Kidney epithelial cell (primary cell): Measurements from ENCODE around the gene PPP4R4. TPM values are rescaled to one million over a fixed set of nuclear protein-coding genes. Genes with fewer than 3 reads are reported as not detected.

Source experiments
- DNase-seq: peaks from one replicate; pipeline ENCODE4 v3.0.0-alpha.2; 2010; ENCODE audit warnings: low read depth
- H3K27me3 ChIP-seq: 2 replicates; pipeline ENCODE4 v1.6.0; 2011; ENCODE audit warnings: low read length; ENCODE audit not compliant: control insufficient read depth, insufficient read depth
- H3K36me3 ChIP-seq: 2 replicates; pipeline ENCODE4 v1.5.1; 2011; ENCODE audit warnings: low read length; ENCODE audit not compliant: control insufficient read depth, insufficient read depth
- H3K4me3 ChIP-seq: 2 replicates; pipeline ENCODE4 v1.5.1; 2011; ENCODE audit warnings: low read depth, mild to moderate bottlenecking, control low read depth, low read length
- total RNA-seq: library from RNA; depleted of rRNA; stranded (reverse); fragments of >200 nt; gene quantifications from 2 replicates; pipeline ENCODE4 v1.2.3, GENCODE V29; 2015
- TF ChIP-seq, protein P1 (sequence below): IDR thresholded peaks from 2 replicates; pipeline ENCODE4 v1.5.1; 2011; ENCODE audit warnings: mild to moderate bottlenecking, moderate library complexity, low read length, control low read depth, inconsistent platforms; ENCODE audit not compliant: insufficient read depth, poor library complexity, severe bottlenecking

The PPP4R4 gene
- total RNA-seq, 1 donor from 2014 or later = 2.4 TPM

DNA sequence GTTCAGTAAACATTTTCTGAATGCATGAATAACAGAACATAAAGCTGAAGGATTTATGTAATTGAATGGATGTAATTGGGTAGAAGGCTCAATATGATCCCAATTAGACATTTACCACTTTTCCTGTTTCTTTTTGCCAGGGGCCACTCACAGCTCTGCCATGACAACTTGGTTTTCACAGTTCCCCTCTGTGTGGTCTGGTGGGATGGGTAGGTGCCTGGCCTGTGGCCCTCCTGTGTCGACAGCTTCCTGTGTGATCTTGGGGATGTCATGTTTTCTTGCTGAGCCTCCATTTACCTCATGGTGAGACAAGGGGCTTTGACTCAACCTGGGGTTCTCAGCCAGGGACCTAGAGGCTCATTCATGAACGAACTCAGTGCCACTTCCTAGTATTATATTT lies 131.5 kb downstream of the PPP4R4 start:
- H3K4me3 ChIP-seq = no peak overlapping the region
- no peaks in the 10 kb centered on the region for H3K36me3 ChIP-seq
- H3K27me3 ChIP-seq = no peaks in the 10 kb centered on the region
- DNase-seq = no peak
- TF ChIP-seq, protein P1, sequence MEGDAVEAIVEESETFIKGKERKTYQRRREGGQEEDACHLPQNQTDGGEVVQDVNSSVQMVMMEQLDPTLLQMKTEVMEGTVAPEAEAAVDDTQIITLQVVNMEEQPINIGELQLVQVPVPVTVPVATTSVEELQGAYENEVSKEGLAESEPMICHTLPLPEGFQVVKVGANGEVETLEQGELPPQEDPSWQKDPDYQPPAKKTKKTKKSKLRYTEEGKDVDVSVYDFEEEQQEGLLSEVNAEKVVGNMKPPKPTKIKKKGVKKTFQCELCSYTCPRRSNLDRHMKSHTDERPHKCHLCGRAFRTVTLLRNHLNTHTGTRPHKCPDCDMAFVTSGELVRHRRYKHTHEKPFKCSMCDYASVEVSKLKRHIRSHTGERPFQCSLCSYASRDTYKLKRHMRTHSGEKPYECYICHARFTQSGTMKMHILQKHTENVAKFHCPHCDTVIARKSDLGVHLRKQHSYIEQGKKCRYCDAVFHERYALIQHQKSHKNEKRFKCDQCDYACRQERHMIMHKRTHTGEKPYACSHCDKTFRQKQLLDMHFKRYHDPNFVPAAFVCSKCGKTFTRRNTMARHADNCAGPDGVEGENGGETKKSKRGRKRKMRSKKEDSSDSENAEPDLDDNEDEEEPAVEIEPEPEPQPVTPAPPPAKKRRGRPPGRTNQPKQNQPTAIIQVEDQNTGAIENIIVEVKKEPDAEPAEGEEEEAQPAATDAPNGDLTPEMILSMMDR = no peak

- TF ChIP-seq, protein P1 = no peak
- Histone ChIP-seq H3K27me3 (no peaks in the 10 kb centered on the region), H3K36me3 (no peaks in the 10 kb centered on the region), H3K4me3 (no peak overlapping the region)
- no peak for DNase-seq
Observed at GRCh38 chr14:94306047-94306978, 132.2 kb downstream of the PPP4R4 start.

DNA sequence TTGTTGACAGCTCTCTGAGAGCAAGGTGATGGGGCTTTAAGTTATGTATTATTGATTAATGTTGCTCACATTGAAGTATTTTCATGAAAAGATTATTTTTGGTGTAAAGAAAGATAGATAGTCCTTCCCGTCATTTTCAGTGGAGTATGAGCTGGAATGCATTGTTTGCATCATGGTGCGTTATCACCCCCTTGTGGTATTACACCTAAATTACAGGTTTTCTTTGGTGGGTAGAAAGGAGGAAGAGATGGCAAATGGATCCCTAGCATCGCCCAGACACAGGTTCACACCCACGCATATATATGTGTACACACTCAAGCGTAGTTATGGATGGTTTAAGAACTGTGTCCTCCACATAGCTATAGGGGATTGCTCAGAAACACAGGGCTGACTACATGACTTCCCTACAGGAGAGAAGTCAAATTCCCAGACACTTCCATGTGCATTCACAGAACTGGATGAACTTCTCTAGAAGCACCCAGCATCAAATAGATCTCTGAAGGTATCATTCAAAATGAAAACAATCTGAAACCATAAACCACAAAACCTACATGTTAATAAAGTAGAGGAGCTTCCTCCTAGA lies 133.4 kb downstream of the PPP4R4 start:
- H3K4me3 ChIP-seq = no peak overlapping the region
- TF ChIP-seq, protein P1 = peak; percentile 3
- no peak for DNase-seq
- H3K27me3 ChIP-seq = no peaks in the 10 kb centered on the region
- H3K36me3 ChIP-seq = no peaks in the 10 kb centered on the region

- H3K27me3 ChIP-seq = no peaks in the 10 kb centered on the region
- no peak overlapping the region for H3K4me3 ChIP-seq
- TF ChIP-seq, protein P1 = no peak
- no peaks in the 10 kb centered on the region for H3K36me3 ChIP-seq
- DNase-seq = no peak
Observed at GRCh38 chr14:94309721-94310120, 135.6 kb downstream of the PPP4R4 start.

DNA sequence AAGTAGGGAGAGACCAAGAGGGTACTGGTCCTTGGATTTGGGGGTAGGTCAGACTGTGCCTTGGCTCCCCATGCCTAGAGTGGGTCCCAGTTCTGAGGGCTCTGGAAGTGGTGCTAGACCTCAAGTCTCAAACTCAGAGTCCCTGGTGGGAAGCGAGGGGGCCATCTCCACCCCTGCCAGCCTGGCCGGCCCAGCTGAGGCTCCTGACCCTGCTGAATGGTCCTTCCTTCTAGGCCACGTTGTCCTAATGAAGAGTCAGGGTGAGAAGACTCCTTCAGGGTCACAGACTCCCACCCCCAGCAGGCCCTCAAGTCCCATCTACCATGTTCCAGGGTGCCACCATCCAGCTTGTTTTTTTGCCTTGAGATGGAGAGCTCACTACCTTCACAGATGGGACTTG lies 136.1 kb downstream of the PPP4R4 start:
- TF ChIP-seq, protein P1 = no peak
- Histone ChIP-seq H3K27me3 (no peaks in the 10 kb centered on the region), H3K4me3 (no peak overlapping the region), H3K36me3 (no peaks in the 10 kb centered on the region)
- DNase-seq = no peak
